Smooth muscle cell (in vitro differentiated cells): ENCODE data around the gene OR2M3. TPM values are rescaled to one million over a fixed set of nuclear protein-coding genes. Genes with fewer than 3 reads are reported as not detected.

Experiments
- DNase-seq: peaks from one replicate; lab custom pipeline; 2025; ENCODE audit not compliant: unreplicated experiment; lab: John Stamatoyannopoulos, UW
- H2AFZ ChIP-seq: fragments of 200-600 bp; sonication (generic); 2 replicates; pipeline ENCODE4 v1.6.0; 2016; ENCODE audit warnings: antibody characterized with exemption, low read depth, mild to moderate bottlenecking
- H3F3A ChIP-seq: fragments of 200-600 bp; sonication (generic); 2 replicates; pipeline ENCODE4 v1.6.0; 2017; ENCODE audit warnings: antibody characterized with exemption, low read depth
- H3K27ac ChIP-seq: fragments of 200-600 bp; sonication (generic); 2 replicates; pipeline ENCODE4 v1.5.1; 2016; ENCODE audit warnings: low read depth, mild to moderate bottlenecking
- H3K27me3 ChIP-seq: fragments of 200-600 bp; sonication (generic); 2 replicates; pipeline ENCODE4 v1.6.1; 2016; ENCODE audit warnings: low read depth, mild to moderate bottlenecking
- H3K36me3 ChIP-seq: fragments of 200-600 bp; sonication (generic); 2 replicates; pipeline ENCODE4 v1.5.1; 2016; ENCODE audit warnings: low read depth
- H3K4me1 ChIP-seq: fragments of 200-600 bp; sonication (generic); 2 replicates; pipeline ENCODE4 v1.5.1; 2016; ENCODE audit warnings: low read depth
- H3K4me2 ChIP-seq: fragments of 200-600 bp; sonication (generic); 2 replicates; pipeline ENCODE4 v1.6.0; 2016; ENCODE audit warnings: mild to moderate bottlenecking
- H3K4me3 ChIP-seq: fragments of 200-600 bp; sonication (generic); 2 replicates; pipeline ENCODE4 v1.5.1; 2016; ENCODE audit warnings: mild to moderate bottlenecking
- H3K79me2 ChIP-seq: fragments of 200-600 bp; sonication (generic); 2 replicates; pipeline ENCODE4 v1.6.0; 2016; ENCODE audit warnings: low read depth, mild to moderate bottlenecking
- H3K9ac ChIP-seq: fragments of 200-600 bp; sonication (generic); 2 replicates; pipeline ENCODE4 v1.6.0; 2016; ENCODE audit warnings: low read depth
- H3K9me3 ChIP-seq: fragments of 200-600 bp; sonication (generic); replicated peaks from 2 replicates; pipeline ENCODE4 v1.5.1; 2016; ENCODE audit warnings: low read depth
- H4K20me1 ChIP-seq: fragments of 200-600 bp; sonication (generic); 2 replicates; pipeline ENCODE4 v1.6.0; 2016; ENCODE audit warnings: low read depth
- CTCF ChIP-seq: fragments of 200-600 bp; sonication (generic); IDR thresholded peaks from 2 replicates; pipeline ENCODE4 v1.5.1; 2017; ENCODE audit warnings: borderline replicate concordance, mild to moderate bottlenecking, antibody characterized with exemption; ENCODE audit not compliant: insufficient read depth, poor library complexity, severe bottlenecking
- WGBS: methylation state at CpG from one replicate; pipeline ENCODE4 v1.1.7; 2016; ENCODE audit warnings: low lambda C conversion rate; 5-methylcytosine and 5-hydroxymethylcytosine counted together
- polyA plus RNA-seq: library from polyadenylated mRNA; unstranded; fragments of >200 nt; fragmentation: Nextera tagmentation; extraction: Ambion mirVana; gene quantifications from 2 replicates; pipeline ENCODE4 v1.2.1, GENCODE V29; 2016
- total RNA-seq: library from RNA; depleted of rRNA; stranded (reverse); fragments of >200 nt; gene quantifications from 2 replicates; pipeline ENCODE4 v1.2.3, GENCODE V29; 2014

OR2M3 gene
- total and polyA plus RNA-seq, 2 experiments from 2014 or later, result not detected

- no peaks in the 10 kb centered on the region for H3K27me3 ChIP-seq
- TF ChIP-seq CTCF, result no peak
- 77% methylated on average over 12 of the region's 12 CpGs for WGBS
These were observed 33.0 kb upstream of the OR2M3 start for GRCh38 chr1:248164031-248164430.

GRCh38 chr1:248165186-248165585 is 31.9 kb upstream of the OR2M3 start:
- no peaks in the 10 kb centered on the region for H3F3A ChIP-seq
- no peak overlapping the region for H3K4me3 ChIP-seq
- no peak overlapping the region for H3K27ac ChIP-seq
- no peak overlapping the region for H3K9ac ChIP-seq
- H2AFZ ChIP-seq, result no peak overlapping the region
- H3K4me2 ChIP-seq, result no peak overlapping the region
- H3K9me3 ChIP-seq, result peaks cover 10% of the 10 kb centered on the region
- DNase-seq, result no peak
- no peaks in the 10 kb centered on the region for H4K20me1 ChIP-seq
- no peaks in the 10 kb centered on the region for H3K36me3 ChIP-seq
- H3K79me2 ChIP-seq, result no peaks in the 10 kb centered on the region
- 82% methylated on average over 14 of the region's 14 CpGs for WGBS
- no peaks in the 10 kb centered on the region for H3K4me1 ChIP-seq
- no peak for TF ChIP-seq CTCF
- H3K27me3 ChIP-seq, result no peaks in the 10 kb centered on the region

More at GRCh38 chr1:248164031-248164430, 33.0 kb upstream of the OR2M3 start:
- no peak for DNase-seq
- no peaks in the 10 kb centered on the region for H3K4me1 ChIP-seq
- H3K4me3 ChIP-seq, result no peak overlapping the region
- peaks cover 12% of the 10 kb centered on the region for H3K9me3 ChIP-seq
- no peak overlapping the region for H3K9ac ChIP-seq
- H3K4me2 ChIP-seq, result no peak overlapping the region
- H4K20me1 ChIP-seq, result no peaks in the 10 kb centered on the region
- no peaks in the 10 kb centered on the region for H3F3A ChIP-seq
- H3K27ac ChIP-seq, result no peak overlapping the region
- no peak overlapping the region for H2AFZ ChIP-seq
- no peaks in the 10 kb centered on the region for H3K36me3 ChIP-seq
- no peaks in the 10 kb centered on the region for H3K79me2 ChIP-seq

- Histone ChIP-seq H4K20me1 (no peaks in the 10 kb centered on the region), H3K9me3 (peaks cover 8% of the 10 kb centered on the region), H3F3A (no peaks in the 10 kb centered on the region), H2AFZ (no peak within 1 kb of the TSS), H3K27me3 (no peaks in the 10 kb centered on the region), H3K4me1 (no peaks in the 10 kb centered on the region), H3K79me2 (no peaks in the 10 kb centered on the region), H3K27ac (no peak within 1 kb of the TSS), H3K4me3 (no peak within 1 kb of the TSS), H3K9ac (no peak within 1 kb of the TSS), H3K4me2 (no peak within 1 kb of the TSS), H3K36me3 (no peaks in the 10 kb centered on the region)
- TF ChIP-seq CTCF, result no peak
- DNase-seq, result no peak
These were observed 22.5 kb upstream of the OR2M3 start, which contains the start of gene OR2M2 for GRCh38 chr1:248174521-248174920. Gene OR2M2 (plus strand): TSS chr1:248174821. CDS start chr1:248179986, 5,165 bp downstream.

GRCh38 chr1:248183996-248184395 is 13.1 kb upstream of the OR2M3 start:
- Histone ChIP-seq H3K4me3 (no peak overlapping the region), H4K20me1 (no peaks in the 10 kb centered on the region), H3K9ac (no peak overlapping the region), H3K27me3 (no peaks in the 10 kb centered on the region), H3K36me3 (no peaks in the 10 kb centered on the region), H3K79me2 (no peaks in the 10 kb centered on the region), H3K4me1 (no peaks in the 10 kb centered on the region), H3K4me2 (no peak overlapping the region), H2AFZ (no peak overlapping the region), H3K27ac (no peak overlapping the region), H3K9me3 (peaks cover 8% of the 10 kb centered on the region), H3F3A (no peaks in the 10 kb centered on the region)
- TF ChIP-seq CTCF, result no peak
- no peak for DNase-seq
- WGBS, result 68% methylated on average over 7 of the region's 7 CpGs
